Tibial nerve (tissue), 4 donors: ENCODE data around the gene NR4A3. TPM values are rescaled to one million over a fixed set of nuclear protein-coding genes. Genes with fewer than 3 reads are reported as not detected.
"Not testable (repeated sequence)": the region's sequence is repeated elsewhere in the genome, so short reads cannot be mapped to it uniquely, and the experiment has no call there.

Experiments used
- DNase-seq, 2 donors: peaks; one replicate each; pipeline ENCODE4 v3.0.0-alpha.2; 2019; ENCODE audit warnings: low spot score in 2 of 2
- H3K27ac ChIP-seq, 4 donors: fragments of 200-600 bp; sonication (generic) in 3 of 4; one replicate each; pipeline ENCODE4 v1.5.1; 2017 to 2019; ENCODE audit warnings: mild to moderate bottlenecking in 1 of 4
- H3K27me3 ChIP-seq, 2 donors: fragments of 200-600 bp; sonication (generic) in 1 of 2; one replicate each; pipeline versions ENCODE4 v1.5.1 to v1.6.0; 2017 to 2019
- H3K36me3 ChIP-seq, 3 donors: fragments of 200-600 bp; sonication (generic); one replicate each; pipeline ENCODE4 v1.5.1; 2018 to 2019
- H3K4me1 ChIP-seq, 4 donors: fragments of 200-600 bp; sonication (generic) in 3 of 4; one replicate each; pipeline ENCODE4 v1.5.1; 2017 to 2019
- H3K4me3 ChIP-seq, 4 donors: fragments of 200-600 bp; sonication (generic) in 3 of 4; one replicate each; pipeline ENCODE4 v1.5.1; 2017 to 2019; ENCODE audit warnings: mild to moderate bottlenecking in 1 of 4, moderate library complexity in 1 of 4
- H3K9me3 ChIP-seq, 4 donors: fragments of 200-600 bp; sonication (generic) in 3 of 4; one replicate each; pipeline ENCODE4 v1.5.1; 2017 to 2019
- CTCF ChIP-seq, 5 experiments: fragments of 200-600 bp in 3 of 5; fragments of 450-650 bp in 2 of 5; sonication (generic) in 3 of 5; IDR thresholded peaks; one replicate each; pipeline ENCODE4 v1.5.1; 2016 to 2019; ENCODE audit warnings: antibody characterized with exemption in 5 of 5, mild to moderate bottlenecking in 3 of 5, moderate library complexity in 2 of 5
- EP300 ChIP-seq, 2 donors: sonication (generic); formaldehyde crosslinking; IDR thresholded peaks; one replicate each; pipeline ENCODE4 v1.6.1; 2017; ENCODE audit warnings: antibody characterized with exemption in 2 of 2, mild to moderate bottlenecking in 1 of 2
- POLR2A ChIP-seq, 2 donors: fragments of 450-650 bp; IDR thresholded peaks; one replicate each; pipeline ENCODE4 v1.6.1; 2017; ENCODE audit warnings: antibody characterized with exemption in 2 of 2, mild to moderate bottlenecking in 2 of 2, moderate library complexity in 2 of 2
- WGBS, 2 donors: methylation state at CpG; one replicate each; pipeline ENCODE4 v1.1.5; 2018; 5-methylcytosine and 5-hydroxymethylcytosine counted together
- total RNA-seq, 4 donors: library from RNA; depleted of rRNA; stranded (reverse); fragments of >200 nt; gene quantifications; one replicate each; pipeline ENCODE4 v1.1.0, GENCODE V29; 2016

The NR4A3 gene
- total RNA-seq: 10 to 100 TPM in 1 of 4 donors, 1 to 10 TPM in 3; 3.0 to 12.7 (median 4.8) TPM

GRCh38 chr9:99821396-99822108 lies at the start of gene NR4A3:
Gene NR4A3, plus strand, starts transcription at chr9:99821885. Its CDS starts 6,158 bp downstream, at chr9:99828043.
- H3K27me3 ChIP-seq: peaks cover 0 to 31% of the 10 kb centered on the region in 2 donors
- peak within 1 kb of the TSS; percentile 73 to 90 (median 83) for H3K4me3 ChIP-seq
- no peaks in the 10 kb centered on the region for H3K36me3 ChIP-seq
- H3K27ac ChIP-seq: peak within 1 kb of the TSS; percentile 97 to 100 (median 99)
- H3K4me1 ChIP-seq: peaks cover 0 to 52% (median 18%) of the 10 kb centered on the region in 4 donors
- 0 to 1% methylated on average over 36 to 68 of the region's 75 CpGs for WGBS, 2 donors
- no peaks in the 10 kb centered on the region for H3K9me3 ChIP-seq
- DNase-seq: peak; percentile 84 to 92
- peak; percentile 94 to 97 for TF ChIP-seq EP300 (IDR thresholded peaks at IDR 0.05)
- TF ChIP-seq POLR2A (IDR thresholded peaks at IDR 0.05): peak; percentile 51 to 88
- TF ChIP-seq CTCF (IDR thresholded peaks at IDR 0.05): peak in 4 of 5 experiments; percentile 9 to 89 (median 49)

- no peaks in the 10 kb centered on the region for H3K27me3 ChIP-seq
- no peak for DNase-seq
- TF ChIP-seq POLR2A (IDR thresholded peaks at IDR 0.05): no peak
- TF ChIP-seq EP300 (IDR thresholded peaks at IDR 0.05): no peak
- no peak for TF ChIP-seq CTCF (IDR thresholded peaks at IDR 0.05)
- no peak overlapping the region for H3K4me3 ChIP-seq
- no peaks in the 10 kb centered on the region for H3K36me3 ChIP-seq
- 74 to 78% methylated on average over 2 of the region's 2 CpGs for WGBS, 2 donors
- no peaks in the 10 kb centered on the region for H3K9me3 ChIP-seq
- H3K27ac ChIP-seq: no peak overlapping the region
- no peaks in the 10 kb centered on the region for H3K4me1 ChIP-seq
Measured at GRCh38 chr9:99773468-99774138, 48.1 kb upstream of the NR4A3 start.

GRCh38 chr9:99778308-99778707 lies 43.4 kb upstream of the NR4A3 start:
- H3K4me3 ChIP-seq: no peak overlapping the region
- no peaks in the 10 kb centered on the region for H3K9me3 ChIP-seq
- 66 to 75% methylated on average over 2 of the region's 2 CpGs for WGBS, 2 donors
- H3K27ac ChIP-seq: no peak overlapping the region
- no peaks in the 10 kb centered on the region for H3K4me1 ChIP-seq
- no peak for DNase-seq
- TF ChIP-seq CTCF (IDR thresholded peaks at IDR 0.05): no peak
- TF ChIP-seq POLR2A (IDR thresholded peaks at IDR 0.05): no peak
- no peak for TF ChIP-seq EP300 (IDR thresholded peaks at IDR 0.05)
- no peaks in the 10 kb centered on the region for H3K36me3 ChIP-seq
- no peaks in the 10 kb centered on the region for H3K27me3 ChIP-seq

- no peak overlapping the region for H3K27ac ChIP-seq
- H3K9me3 ChIP-seq: no peaks in the 10 kb centered on the region
- no peak for TF ChIP-seq POLR2A (IDR thresholded peaks at IDR 0.05)
- TF ChIP-seq CTCF (IDR thresholded peaks at IDR 0.05): no peak
- TF ChIP-seq EP300 (IDR thresholded peaks at IDR 0.05): no peak
- H3K36me3 ChIP-seq: no peaks in the 10 kb centered on the region
- DNase-seq: no peak
- WGBS, 2 donors: 85 to 89% methylated on average over 3 of the region's 3 CpGs
- no peaks in the 10 kb centered on the region for H3K4me1 ChIP-seq
- no peak overlapping the region for H3K4me3 ChIP-seq
- no peaks in the 10 kb centered on the region for H3K27me3 ChIP-seq
Measured at GRCh38 chr9:99778836-99779235, 42.8 kb upstream of the NR4A3 start.

GRCh38 chr9:99779277-99779676 lies 42.4 kb upstream of the NR4A3 start:
- no peak for TF ChIP-seq CTCF (IDR thresholded peaks at IDR 0.05)
- no peak for TF ChIP-seq EP300 (IDR thresholded peaks at IDR 0.05)
- TF ChIP-seq POLR2A (IDR thresholded peaks at IDR 0.05): no peak
- no peak for DNase-seq
- H3K36me3 ChIP-seq: no peaks in the 10 kb centered on the region

GRCh38 chr9:99782349-99782748 lies 39.3 kb upstream of the NR4A3 start:
- H3K4me1 ChIP-seq, H3K27me3 ChIP-seq, H3K36me3 ChIP-seq, DNase-seq, H3K9me3 ChIP-seq, H3K4me3 ChIP-seq, H3K27ac ChIP-seq: not testable (repeated sequence)
- 90 to 96% methylated on average over 5 of the region's 5 CpGs for WGBS, 2 donors

More at GRCh38 chr9:99779277-99779676, 42.4 kb upstream of the NR4A3 start:
- Histone ChIP-seq H3K9me3 (no peaks in the 10 kb centered on the region), H3K4me1 (no peaks in the 10 kb centered on the region), H3K4me3 (no peak overlapping the region), H3K27me3 (no peaks in the 10 kb centered on the region), H3K27ac (no peak overlapping the region)
- WGBS, 2 donors: 69 to 72% methylated on average over 4 of the region's 4 CpGs
